GM23338 (cell line): Measurements from ENCODE around the gene TSPAN3. TPM values are rescaled to one million over a fixed set of nuclear protein-coding genes. Genes with fewer than 3 reads are reported as not detected.

Experiments
- ATAC-seq: fragments of 200-7000 bp; cut with Tn5 transposase; 3 replicates; pipeline ENCODE4 v1.9.1; 2020
- DNase-seq: peaks from one replicate; pipeline ENCODE4 v3.0.0-alpha.2; 2015; ENCODE audit warnings: low spot score
- H2AFZ ChIP-seq: fragments of 200-600 bp; sonication (generic); 2 replicates; pipeline ENCODE4 v1.8.0; 2016; ENCODE audit warnings: antibody characterized with exemption, mild to moderate bottlenecking, moderate library complexity
- H3F3A ChIP-seq: fragments of 200-600 bp; sonication (generic); replicated peaks from 2 replicates; pipeline ENCODE4 v1.8.0; 2017; ENCODE audit warnings: antibody characterized with exemption, mixed run types, low read depth
- H3K27ac ChIP-seq: fragments of 200-600 bp; sonication (generic); 2 replicates; pipeline ENCODE4 v1.6.1; 2016; ENCODE audit warnings: low read depth
- H3K27me3 ChIP-seq: fragments of 200-600 bp; sonication (generic); 2 replicates; pipeline ENCODE4 v1.8.0; 2016; ENCODE audit warnings: mild to moderate bottlenecking, mixed run types, moderate library complexity; ENCODE audit not compliant: insufficient read depth
- H3K36me3 ChIP-seq: fragments of 200-600 bp; sonication (generic); 2 replicates; pipeline ENCODE4 v1.8.0; 2016; ENCODE audit warnings: mild to moderate bottlenecking; ENCODE audit not compliant: insufficient read depth
- H3K4me1 ChIP-seq: fragments of 200-600 bp; sonication (generic); 2 replicates; pipeline ENCODE4 v1.8.0; 2016; ENCODE audit warnings: mild to moderate bottlenecking, moderate library complexity; ENCODE audit not compliant: insufficient read depth
- H3K4me2 ChIP-seq: fragments of 200-600 bp; sonication (generic); 2 replicates; pipeline ENCODE4 v1.7.1; 2017; ENCODE audit warnings: mixed run types
- H3K4me3 ChIP-seq: fragments of 200-600 bp; sonication (generic); 2 replicates; pipeline ENCODE4 v1.6.1; 2016; ENCODE audit warnings: mixed run types
- H3K79me2 ChIP-seq: fragments of 200-600 bp; sonication (generic); replicated peaks from 2 replicates; pipeline ENCODE4 v1.8.0; 2017; ENCODE audit warnings: mild to moderate bottlenecking; ENCODE audit not compliant: insufficient read depth
- H3K9me2 ChIP-seq: fragments of 200-600 bp; sonication (generic); 2 replicates; pipeline ENCODE4 v1.8.0; 2017; ENCODE audit not compliant: insufficient read depth
- H4K20me1 ChIP-seq: fragments of 200-600 bp; sonication (generic); replicated peaks from 2 replicates; pipeline ENCODE4 v1.8.0; 2017; ENCODE audit warnings: mild to moderate bottlenecking; ENCODE audit not compliant: insufficient read depth
- H3K27ac Mint-ChIP-seq: 2 replicates; pipeline ENCODE4 v1.8.0; 2020; ENCODE audit warnings: inconsistent platforms, mild to moderate bottlenecking, moderate library complexity, mixed read lengths
- H3K27me3 Mint-ChIP-seq: 3 replicates; pipeline ENCODE4 v1.8.0; 2022; ENCODE audit warnings: low read depth, mild to moderate bottlenecking, moderate library complexity, mixed read lengths, inconsistent platforms; ENCODE audit not compliant: insufficient read depth, poor library complexity
- H3K36me3 Mint-ChIP-seq: 3 replicates; pipeline ENCODE4 v1.8.0; 2021; ENCODE audit warnings: low read depth, mild to moderate bottlenecking, inconsistent platforms, moderate library complexity, mixed read lengths
- H3K4me1 Mint-ChIP-seq: 3 replicates; pipeline ENCODE4 v1.8.0; 2020; ENCODE audit warnings: mild to moderate bottlenecking, inconsistent platforms, mixed read lengths
- H3K4me3 Mint-ChIP-seq: 3 replicates; pipeline ENCODE4 v1.8.0; 2021; ENCODE audit warnings: moderate library complexity, mild to moderate bottlenecking, inconsistent platforms, mixed read lengths
- H3K9me3 Mint-ChIP-seq: 3 replicates; pipeline ENCODE4 v1.8.0; 2020; ENCODE audit warnings: moderate library complexity, mild to moderate bottlenecking, inconsistent platforms, mixed read lengths
- CREB1 ChIP-seq: fragments of 250-450 bp; sonication (Bioruptor Pico); IDR thresholded peaks from 2 replicates; pipeline ENCODE4 v1.5.0; 2020; ENCODE audit warnings: low read depth, mild to moderate bottlenecking, moderate library complexity
- EZH2 ChIP-seq: fragments of 200-600 bp; sonication (generic); IDR thresholded peaks from one replicate; pipeline ENCODE4 v1.8.0; 2017; ENCODE audit warnings: antibody characterized with exemption, mild to moderate bottlenecking, low read depth; ENCODE audit not compliant: unreplicated experiment
- EZH2phosphoT487 ChIP-seq: fragments of 200-600 bp; sonication (generic); IDR thresholded peaks from one replicate; pipeline ENCODE4 v1.8.1; 2018; ENCODE audit warnings: antibody characterized with exemption; ENCODE audit not compliant: unreplicated experiment
- NANOG ChIP-seq: IDR thresholded peaks from 2 replicates; pipeline ENCODE4 v1.6.1; 2016; ENCODE audit warnings: antibody characterized with exemption, borderline replicate concordance
- POLR2AphosphoS5 ChIP-seq: IDR thresholded peaks from 2 replicates; pipeline ENCODE4 v1.6.1; 2016; ENCODE audit warnings: antibody characterized with exemption, low read depth
- STAT1 ChIP-seq: IDR thresholded peaks from one replicate; pipeline ENCODE4 v1.6.1; 2016; ENCODE audit warnings: antibody characterized with exemption; ENCODE audit not compliant: unreplicated experiment
- ZNF114 ChIP-seq: fragments of 250-450 bp; sonication (Bioruptor Pico); IDR thresholded peaks from 2 replicates; pipeline ENCODE4 v1.5.0; 2020; ENCODE audit warnings: mild to moderate bottlenecking, moderate library complexity
- ZNF331 ChIP-seq: fragments of 250-450 bp; sonication (Bioruptor Pico); IDR thresholded peaks from 2 replicates; pipeline ENCODE4 v1.5.0; 2020; ENCODE audit warnings: low read depth, mild to moderate bottlenecking, moderate library complexity
- polyA plus RNA-seq: library from polyadenylated mRNA; unstranded; fragments of >200 nt; fragmentation: Nextera tagmentation; extraction: Ambion mirVana; gene quantifications from 2 replicates; pipeline ENCODE4 v1.2.1, GENCODE V29; 2016
- total RNA-seq: library from RNA; depleted of rRNA; stranded (reverse); fragments of >200 nt; shearing (Covaris generic); gene quantifications from 2 replicates; pipeline ENCODE4 v1.2.3, GENCODE V29; 2014
- TF ChIP-seq, protein P1 (sequence below): IDR thresholded peaks from 2 replicates; pipeline ENCODE4 v1.6.1; 2016; ENCODE audit warnings: antibody characterized with exemption
- TF ChIP-seq, protein P2 (sequence below): IDR thresholded peaks from one replicate; pipeline ENCODE4 v1.6.1; 2018; ENCODE audit warnings: antibody characterized with exemption; ENCODE audit not compliant: unreplicated experiment
- TF ChIP-seq, protein P3 (sequence below), 2 experiments: fragments of 200-600 bp in 1 of 2; sonication (generic) in 1 of 2; conservative IDR thresholded peaks; 2 replicates each; pipeline versions ENCODE4 v1.5.1 to v1.6.1; 2016 to 2017; ENCODE audit warnings: antibody characterized with exemption in 2 of 2, low read depth in 2 of 2, mild to moderate bottlenecking in 2 of 2, moderate library complexity in 1 of 2

TSPAN3 gene
- total and polyA plus RNA-seq, 2 experiments from 2014 or later, result 72.5 to 159 TPM

GRCh38 chr15:77070180-77070494 is 772 bp downstream of the TSPAN3 start:
- Histone ChIP-seq H3K79me2 (peaks cover 52% of the 10 kb centered on the region), H3K4me3 (peak overlapping the region; percentile 90), H3K4me1 (peaks cover 11% of the 10 kb centered on the region), H3K36me3 (no peaks in the 10 kb centered on the region), H3K9me2 (no peaks in the 10 kb centered on the region), H3K27ac (no peak overlapping the region), H3F3A (no peaks in the 10 kb centered on the region), H3K27me3 (peaks cover 11% of the 10 kb centered on the region), H2AFZ (peak overlapping the region; percentile 47; the same call in 1 of the 2 replicates), H4K20me1 (peaks cover 20% of the 10 kb centered on the region), H3K4me2 (peak overlapping the region; percentile 99)
- TF ChIP-seq ZNF331 (CRISPR knock-in tag), result no peak
- TF ChIP-seq, protein P1, sequence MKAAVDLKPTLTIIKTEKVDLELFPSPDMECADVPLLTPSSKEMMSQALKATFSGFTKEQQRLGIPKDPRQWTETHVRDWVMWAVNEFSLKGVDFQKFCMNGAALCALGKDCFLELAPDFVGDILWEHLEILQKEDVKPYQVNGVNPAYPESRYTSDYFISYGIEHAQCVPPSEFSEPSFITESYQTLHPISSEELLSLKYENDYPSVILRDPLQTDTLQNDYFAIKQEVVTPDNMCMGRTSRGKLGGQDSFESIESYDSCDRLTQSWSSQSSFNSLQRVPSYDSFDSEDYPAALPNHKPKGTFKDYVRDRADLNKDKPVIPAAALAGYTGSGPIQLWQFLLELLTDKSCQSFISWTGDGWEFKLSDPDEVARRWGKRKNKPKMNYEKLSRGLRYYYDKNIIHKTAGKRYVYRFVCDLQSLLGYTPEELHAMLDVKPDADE, result no peak
- no peak for TF ChIP-seq CREB1 (CRISPR knock-in tag)
- no peak for TF ChIP-seq POLR2AphosphoS5
- no peak for TF ChIP-seq EZH2
- Mint-ChIP-seq H3K4me3 (peak overlapping the region; percentile 83), H3K27ac (no peak overlapping the region), H3K27me3 (peaks cover 8% of the 10 kb centered on the region), H3K4me1 (peaks cover 13% of the 10 kb centered on the region), H3K9me3 (no peaks in the 10 kb centered on the region), H3K36me3 (no peaks in the 10 kb centered on the region)
- DNase-seq (no peak), ATAC-seq (peak; percentile 12)

DNA sequence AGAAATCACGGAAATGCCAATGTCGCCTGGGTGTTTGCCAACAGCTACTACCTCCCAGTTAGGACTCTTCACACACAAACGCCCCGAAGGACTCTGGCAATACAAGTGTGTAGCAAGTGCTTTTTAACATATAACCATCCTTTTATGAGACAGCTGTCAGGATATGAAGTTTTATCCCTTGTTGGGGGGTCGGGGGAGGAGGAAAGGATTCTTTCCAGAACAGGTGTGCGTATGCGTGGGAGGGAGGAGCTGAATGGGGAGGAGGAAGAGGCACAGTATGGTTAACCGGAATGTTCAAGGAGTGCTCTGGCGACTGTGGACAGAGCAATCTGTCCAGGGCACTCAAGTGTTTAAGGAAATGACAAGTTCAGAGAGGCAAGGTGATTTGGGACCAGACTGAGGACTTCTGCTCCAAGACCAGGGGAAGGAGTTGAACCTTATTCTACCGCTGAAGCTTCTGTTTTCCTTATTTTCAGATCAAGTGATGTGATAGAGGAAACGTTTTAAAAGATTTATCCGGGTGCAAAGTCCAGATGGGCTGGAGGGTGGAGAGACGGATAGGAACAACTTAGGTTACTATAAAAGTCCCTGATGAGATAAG is 1.3 kb downstream of the TSPAN3 start:
- H4K20me1 ChIP-seq, result peaks cover 20% of the 10 kb centered on the region
- no peaks in the 10 kb centered on the region for H3K36me3 Mint-ChIP-seq
- H3K9me3 Mint-ChIP-seq, result no peaks in the 10 kb centered on the region
- no peaks in the 10 kb centered on the region for H3K36me3 ChIP-seq
- DNase-seq, result peak; percentile 20
- no peak overlapping the region for H3K27ac ChIP-seq
- peaks cover 11% of the 10 kb centered on the region for H3K4me1 ChIP-seq
- peak overlapping the region; percentile 90 for H3K4me3 ChIP-seq
- no peak for ATAC-seq
- H3K4me1 Mint-ChIP-seq, result peaks cover 18% of the 10 kb centered on the region
- H3K4me3 Mint-ChIP-seq, result peak overlapping the region; percentile 83
- peaks cover 11% of the 10 kb centered on the region for H3K27me3 ChIP-seq
- no peaks in the 10 kb centered on the region for H3K9me2 ChIP-seq
- H3K27ac Mint-ChIP-seq, result no peak overlapping the region
- H3K4me2 ChIP-seq, result peak overlapping the region; percentile 99
- no peaks in the 10 kb centered on the region for H3F3A ChIP-seq
- H3K79me2 ChIP-seq, result peaks cover 56% of the 10 kb centered on the region
- peaks cover 5% of the 10 kb centered on the region for H3K27me3 Mint-ChIP-seq
- H2AFZ ChIP-seq, result no peak overlapping the region
- TF ChIP-seq, protein P1, result no peak
- TF ChIP-seq ZNF331 (CRISPR knock-in tag), result no peak
- no peak for TF ChIP-seq EZH2phosphoT487
- TF ChIP-seq, protein P2, sequence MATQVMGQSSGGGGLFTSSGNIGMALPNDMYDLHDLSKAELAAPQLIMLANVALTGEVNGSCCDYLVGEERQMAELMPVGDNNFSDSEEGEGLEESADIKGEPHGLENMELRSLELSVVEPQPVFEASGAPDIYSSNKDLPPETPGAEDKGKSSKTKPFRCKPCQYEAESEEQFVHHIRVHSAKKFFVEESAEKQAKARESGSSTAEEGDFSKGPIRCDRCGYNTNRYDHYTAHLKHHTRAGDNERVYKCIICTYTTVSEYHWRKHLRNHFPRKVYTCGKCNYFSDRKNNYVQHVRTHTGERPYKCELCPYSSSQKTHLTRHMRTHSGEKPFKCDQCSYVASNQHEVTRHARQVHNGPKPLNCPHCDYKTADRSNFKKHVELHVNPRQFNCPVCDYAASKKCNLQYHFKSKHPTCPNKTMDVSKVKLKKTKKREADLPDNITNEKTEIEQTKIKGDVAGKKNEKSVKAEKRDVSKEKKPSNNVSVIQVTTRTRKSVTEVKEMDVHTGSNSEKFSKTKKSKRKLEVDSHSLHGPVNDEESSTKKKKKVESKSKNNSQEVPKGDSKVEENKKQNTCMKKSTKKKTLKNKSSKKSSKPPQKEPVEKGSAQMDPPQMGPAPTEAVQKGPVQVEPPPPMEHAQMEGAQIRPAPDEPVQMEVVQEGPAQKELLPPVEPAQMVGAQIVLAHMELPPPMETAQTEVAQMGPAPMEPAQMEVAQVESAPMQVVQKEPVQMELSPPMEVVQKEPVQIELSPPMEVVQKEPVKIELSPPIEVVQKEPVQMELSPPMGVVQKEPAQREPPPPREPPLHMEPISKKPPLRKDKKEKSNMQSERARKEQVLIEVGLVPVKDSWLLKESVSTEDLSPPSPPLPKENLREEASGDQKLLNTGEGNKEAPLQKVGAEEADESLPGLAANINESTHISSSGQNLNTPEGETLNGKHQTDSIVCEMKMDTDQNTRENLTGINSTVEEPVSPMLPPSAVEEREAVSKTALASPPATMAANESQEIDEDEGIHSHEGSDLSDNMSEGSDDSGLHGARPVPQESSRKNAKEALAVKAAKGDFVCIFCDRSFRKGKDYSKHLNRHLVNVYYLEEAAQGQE, result no peak
- no peak for TF ChIP-seq NANOG
- no peak for TF ChIP-seq POLR2AphosphoS5
- TF ChIP-seq, protein P3, sequence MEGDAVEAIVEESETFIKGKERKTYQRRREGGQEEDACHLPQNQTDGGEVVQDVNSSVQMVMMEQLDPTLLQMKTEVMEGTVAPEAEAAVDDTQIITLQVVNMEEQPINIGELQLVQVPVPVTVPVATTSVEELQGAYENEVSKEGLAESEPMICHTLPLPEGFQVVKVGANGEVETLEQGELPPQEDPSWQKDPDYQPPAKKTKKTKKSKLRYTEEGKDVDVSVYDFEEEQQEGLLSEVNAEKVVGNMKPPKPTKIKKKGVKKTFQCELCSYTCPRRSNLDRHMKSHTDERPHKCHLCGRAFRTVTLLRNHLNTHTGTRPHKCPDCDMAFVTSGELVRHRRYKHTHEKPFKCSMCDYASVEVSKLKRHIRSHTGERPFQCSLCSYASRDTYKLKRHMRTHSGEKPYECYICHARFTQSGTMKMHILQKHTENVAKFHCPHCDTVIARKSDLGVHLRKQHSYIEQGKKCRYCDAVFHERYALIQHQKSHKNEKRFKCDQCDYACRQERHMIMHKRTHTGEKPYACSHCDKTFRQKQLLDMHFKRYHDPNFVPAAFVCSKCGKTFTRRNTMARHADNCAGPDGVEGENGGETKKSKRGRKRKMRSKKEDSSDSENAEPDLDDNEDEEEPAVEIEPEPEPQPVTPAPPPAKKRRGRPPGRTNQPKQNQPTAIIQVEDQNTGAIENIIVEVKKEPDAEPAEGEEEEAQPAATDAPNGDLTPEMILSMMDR (conservative IDR thresholded peaks at IDR 0.05; ENCODE audit: low read depth in 2 of 2), result no peak
- TF ChIP-seq STAT1, result no peak
- no peak for TF ChIP-seq EZH2
- TF ChIP-seq ZNF114 (CRISPR knock-in tag), result no peak
